ENCODE data around the gene SFMBT1.

The SFMBT1 gene

GRCh38 chr3:52879581-52879980 lies 166.3 kb downstream of the SFMBT1 start:
- DNase-seq = no peak

GRCh38 chr3:52879090-52879489 lies 166.8 kb downstream of the SFMBT1 start:
- no peak for DNase-seq

- no peak for DNase-seq
These were observed 168.8 kb downstream of the SFMBT1 start for GRCh38 chr3:52877085-52877484.

GRCh38 chr3:52874864-52875587 lies 170.8 kb downstream of the SFMBT1 start:
- DNase-seq = no peak

GRCh38 chr3:52874160-52874701 lies 171.6 kb downstream of the SFMBT1 start:
- no peak for DNase-seq

- peak; percentile 42 for DNase-seq
These were observed 172.3 kb downstream of the SFMBT1 start for GRCh38 chr3:52873433-52874159.

- peak; percentile 36 for DNase-seq
These were observed 173.6 kb downstream of the SFMBT1 start for GRCh38 chr3:52872245-52872644.

GRCh38 chr3:52871761-52872160 lies 174.1 kb downstream of the SFMBT1 start:
- DNase-seq = no peak

GRCh38 chr3:52870471-52870870 lies 175.4 kb downstream of the SFMBT1 start:
- no peak for DNase-seq

GRCh38 chr3:52866427-52866826 lies 179.4 kb downstream of the SFMBT1 start:
- no peak for DNase-seq

- no peak for DNase-seq
These were observed 179.9 kb downstream of the SFMBT1 start for GRCh38 chr3:52865994-52866393.

- DNase-seq = no peak
These were observed 185.5 kb downstream of the SFMBT1 start for GRCh38 chr3:52860424-52860768.

- no peak for DNase-seq
These were observed 186.0 kb downstream of the SFMBT1 start for GRCh38 chr3:52859686-52860423.

- DNase-seq = no peak
These were observed 188.0 kb downstream of the SFMBT1 start for GRCh38 chr3:52857864-52858263.

- no peak for DNase-seq
These were observed 188.7 kb downstream of the SFMBT1 start for GRCh38 chr3:52857133-52857532.

- no peak for DNase-seq
These were observed 189.2 kb downstream of the SFMBT1 start for GRCh38 chr3:52856666-52857065.

GRCh38 chr3:52854013-52854412 lies 191.9 kb downstream of the SFMBT1 start:
- no peak for DNase-seq
